Omental fat pad (tissue), 4 donors: ENCODE measurements around the gene PDCD2. TPM values are rescaled to one million over a fixed set of nuclear protein-coding genes. Genes with fewer than 3 reads are reported as not detected.
"Not testable (repeated sequence)": the region's sequence is repeated elsewhere in the genome, so short reads cannot be mapped to it uniquely, and the experiment has no call there.

ENCODE experiments used
- ATAC-seq: fragments of 150-250 bp; one replicate; pipeline ENCODE4 v1.9.1; 2016; ENCODE audit warnings: mild to moderate bottlenecking, moderate library complexity; ENCODE audit not compliant: low FRiP score
- DNase-seq: peaks from one replicate; pipeline ENCODE4 v3.0.0-alpha.2; 2019; ENCODE audit warnings: low spot score
- CTCF ChIP-seq, 3 donors: fragments of 450-650 bp; IDR thresholded peaks; one replicate each; pipeline ENCODE4 v1.5.1; 2016 to 2017; ENCODE audit warnings: antibody characterized with exemption in 3 of 3, mild to moderate bottlenecking in 3 of 3, moderate library complexity in 2 of 3
- total RNA-seq, 4 donors: library from RNA; depleted of rRNA; stranded (reverse); fragments of >200 nt; gene quantifications; one replicate each; pipeline ENCODE4 v1.1.0, GENCODE V29; 2016

The PDCD2 gene
- total RNA-seq: 10 to 100 TPM; 56.4 to 72.8 (median 60.5) TPM

GRCh38 chr6:170584181-170584953 lies at the start of gene PDCD2:
Gene PDCD2 (minus strand): TSS chr6:170584637. CDS start chr6:170584581, 56 bp downstream.
- ATAC-seq (peak; percentile 97), DNase-seq (peak; percentile 66)
- no peak for TF ChIP-seq CTCF (IDR thresholded peaks at IDR 0.05)

GRCh38 chr6:170616020-170616554 lies 31.6 kb upstream of the PDCD2 start:
- not testable (repeated sequence) for ATAC-seq, DNase-seq

- DNase-seq: not testable (repeated sequence)
- peak; percentile 81 for ATAC-seq
Observed at GRCh38 chr6:170612256-170612804, 27.9 kb upstream of the PDCD2 start.

- not testable (repeated sequence) for ATAC-seq
Observed at GRCh38 chr6:170609225-170609624, 24.8 kb upstream of the PDCD2 start.

GRCh38 chr6:170605574-170606259 lies 21.3 kb upstream of the PDCD2 start:
- no peak for ATAC-seq
- TF ChIP-seq CTCF (IDR thresholded peaks at IDR 0.05): no peak
- no peak for DNase-seq

More at GRCh38 chr6:170609225-170609624, 24.8 kb upstream of the PDCD2 start:
- DNase-seq: not testable (repeated sequence)

- DNase-seq: no peak
- ATAC-seq: no peak
- no peak for TF ChIP-seq CTCF (IDR thresholded peaks at IDR 0.05)
Observed at GRCh38 chr6:170597278-170597677, 12.8 kb upstream of the PDCD2 start.

- DNase-seq: no peak
- ATAC-seq: no peak
- no peak for TF ChIP-seq CTCF (IDR thresholded peaks at IDR 0.05)
Observed at GRCh38 chr6:170596426-170596825, 12.0 kb upstream of the PDCD2 start.

- ATAC-seq: no peak
- no peak for DNase-seq
- TF ChIP-seq CTCF (IDR thresholded peaks at IDR 0.05): no peak
Observed at GRCh38 chr6:170590725-170591124, 6.3 kb upstream of the PDCD2 start.
